Parathyroid adenoma (tissue), 2 donors: ENCODE results near the gene SLC4A7.

Experiments used
- H2AFZ ChIP-seq: fragments of 300-600 bp; sonication (generic); one replicate; pipeline ENCODE4 v1.7.0; 2017; ENCODE audit warnings: antibody characterized with exemption, mild to moderate bottlenecking
- H3K27ac ChIP-seq: fragments of 300-600 bp; sonication (generic); one replicate; pipeline ENCODE4 v1.7.0; 2017
- H3K27me3 ChIP-seq: fragments of 300-600 bp; sonication (generic); one replicate; pipeline ENCODE4 v1.7.0; 2017; ENCODE audit warnings: low read length; ENCODE audit not compliant: control insufficient read depth, insufficient read depth
- H3K36me3 ChIP-seq: fragments of 300-600 bp; sonication (generic); one replicate; pipeline ENCODE4 v1.7.0; 2017; ENCODE audit warnings: low read length; ENCODE audit not compliant: control insufficient read depth, insufficient read depth
- H3K4me1 ChIP-seq: fragments of 300-600 bp; sonication (generic); one replicate; pipeline ENCODE4 v1.7.0; 2017; ENCODE audit warnings: control low read depth
- H3K4me2 ChIP-seq: fragments of 300-600 bp; sonication (generic); one replicate; pipeline ENCODE4 v1.7.0; 2017; ENCODE audit warnings: low read length
- H3K4me3 ChIP-seq: fragments of 300-600 bp; sonication (generic); one replicate; pipeline ENCODE4 v1.7.0; 2017; ENCODE audit warnings: low read depth, low read length
- H3K79me2 ChIP-seq: fragments of 300-600 bp; sonication (generic); one replicate; pipeline ENCODE4 v1.7.0; 2017; ENCODE audit warnings: control low read depth
- H3K9ac ChIP-seq: fragments of 300-600 bp; sonication (generic); one replicate; pipeline ENCODE4 v1.7.0; 2017; ENCODE audit warnings: mild to moderate bottlenecking
- H3K9me3 ChIP-seq: fragments of 300-600 bp; sonication (generic); one replicate; pipeline ENCODE4 v1.7.0; 2017; ENCODE audit warnings: low read length; ENCODE audit not compliant: control insufficient read depth
- CTCF ChIP-seq: fragments of 300-600 bp; sonication (generic); IDR thresholded peaks from one replicate; pipeline ENCODE4 v1.7.0; 2017; ENCODE audit warnings: antibody characterized with exemption, mild to moderate bottlenecking
- donor health status: primary hyperparathyroidism.

Gene SLC4A7

GRCh38 chr3:27385504-27385903, 98.7 kb downstream of the SLC4A7 start:
- Histone ChIP-seq H3K27me3 (no peaks in the 10 kb centered on the region), H3K4me1 (no peaks in the 10 kb centered on the region), H3K36me3 (no peaks in the 10 kb centered on the region), H3K9ac (no peak overlapping the region), H3K79me2 (no peaks in the 10 kb centered on the region), H3K27ac (no peak overlapping the region), H3K4me3 (no peak overlapping the region), H3K9me3 (no peaks in the 10 kb centered on the region), H2AFZ (no peak overlapping the region), H3K4me2 (no peak overlapping the region)
- TF ChIP-seq CTCF, result no peak

DNA sequence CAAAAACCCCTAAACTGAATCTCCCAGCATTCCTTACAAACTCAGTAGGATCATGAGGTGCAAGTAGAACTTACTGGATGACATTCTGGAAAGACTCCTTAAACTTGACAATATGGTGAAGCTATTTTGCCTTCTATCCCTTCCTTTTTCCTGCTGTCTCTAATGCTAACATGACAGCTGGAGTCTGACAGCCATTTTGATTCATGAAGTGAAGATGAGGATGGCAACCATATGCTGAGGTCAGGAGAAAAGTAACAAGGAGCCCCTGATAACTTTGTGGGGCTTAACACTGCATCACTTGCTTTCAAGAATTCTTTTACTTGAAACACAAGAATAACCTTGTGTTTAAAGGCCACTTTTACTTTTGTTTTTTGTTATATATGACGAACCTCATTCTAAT, 100.0 kb downstream of the SLC4A7 start:
- no peak for TF ChIP-seq CTCF
- Histone ChIP-seq H3K9ac (no peak overlapping the region), H3K4me3 (no peak overlapping the region)

DNA sequence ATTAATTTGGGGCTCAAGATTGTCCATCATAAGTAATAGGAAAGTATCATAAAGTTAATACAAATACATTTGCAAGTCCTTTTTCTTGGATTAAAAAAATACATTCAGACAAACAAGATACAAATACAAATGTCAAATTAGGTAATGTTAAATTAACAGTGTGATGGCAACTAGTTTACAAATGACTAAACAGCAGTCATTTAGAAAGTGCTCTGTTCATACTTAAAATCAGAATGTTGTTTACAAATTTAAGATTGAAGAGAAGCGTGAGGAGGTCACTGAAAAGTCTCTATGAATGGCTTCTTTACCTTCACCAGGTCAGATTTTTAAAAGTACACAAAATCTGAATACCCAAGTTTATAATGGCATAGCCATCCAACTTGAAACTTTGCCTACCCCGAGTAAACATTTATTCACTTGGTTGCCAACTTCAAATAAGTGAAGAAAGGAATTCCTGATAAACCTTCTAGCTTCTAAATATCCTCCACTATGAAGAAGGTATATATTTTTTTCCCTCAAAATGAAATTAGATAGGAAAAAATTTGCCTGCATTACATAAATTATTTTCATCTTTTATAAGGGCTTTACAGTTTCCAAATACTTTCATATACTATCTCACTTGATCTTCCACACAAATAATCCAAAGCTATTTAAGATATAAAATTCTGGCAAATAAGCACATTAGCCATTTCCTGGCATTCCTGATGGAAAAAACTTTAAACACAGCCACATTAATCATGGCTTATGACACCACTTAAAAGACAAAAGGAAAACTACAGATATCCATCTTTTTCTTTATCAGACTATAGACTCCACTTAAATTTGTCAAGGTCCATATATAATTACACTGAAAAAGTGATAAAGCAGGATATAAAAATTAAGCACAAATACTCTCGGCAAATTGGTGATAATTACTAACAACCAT, 103.5 kb downstream of the SLC4A7 start:
- H3K4me2 ChIP-seq, result no peak overlapping the region
- no peaks in the 10 kb centered on the region for H3K36me3 ChIP-seq
- no peak overlapping the region for H3K27ac ChIP-seq
- no peak overlapping the region for H2AFZ ChIP-seq
- no peak overlapping the region for H3K4me3 ChIP-seq
- H3K4me1 ChIP-seq, result no peaks in the 10 kb centered on the region
- no peak overlapping the region for H3K9ac ChIP-seq
- no peak for TF ChIP-seq CTCF
- no peaks in the 10 kb centered on the region for H3K79me2 ChIP-seq
- H3K9me3 ChIP-seq, result no peaks in the 10 kb centered on the region
- H3K27me3 ChIP-seq, result no peaks in the 10 kb centered on the region

More for the DNA sequence above, 100.0 kb downstream of the SLC4A7 start:
- Histone ChIP-seq H3K4me2 (no peak overlapping the region), H3K36me3 (no peaks in the 10 kb centered on the region), H3K79me2 (no peaks in the 10 kb centered on the region), H3K27me3 (no peaks in the 10 kb centered on the region), H3K4me1 (no peaks in the 10 kb centered on the region), H2AFZ (no peak overlapping the region), H3K27ac (no peak overlapping the region), H3K9me3 (no peaks in the 10 kb centered on the region)

DNA sequence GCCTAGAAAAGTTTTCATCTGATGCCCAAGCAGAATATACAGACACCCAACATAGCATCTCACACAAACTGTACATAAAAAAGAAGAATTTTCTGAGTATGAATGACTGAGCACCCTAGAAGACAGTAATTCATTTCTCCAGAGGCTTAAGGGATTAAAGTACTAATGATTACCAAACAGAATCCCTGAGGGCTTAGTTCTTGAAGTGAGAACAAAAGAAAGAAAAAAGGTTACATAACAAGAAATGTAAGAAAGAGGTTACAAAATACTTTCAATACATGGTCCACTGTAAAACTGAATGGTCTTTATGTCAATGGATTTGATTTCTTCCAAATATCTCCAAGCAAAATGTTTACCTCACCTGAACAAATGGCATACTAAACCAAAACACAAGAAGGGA, 105.9 kb downstream of the SLC4A7 start:
- TF ChIP-seq CTCF, result no peak
- Histone ChIP-seq H3K27ac (no peak overlapping the region), H3K4me1 (no peaks in the 10 kb centered on the region), H3K4me3 (no peak overlapping the region), H3K4me2 (no peak overlapping the region), H3K27me3 (no peaks in the 10 kb centered on the region), H3K36me3 (no peaks in the 10 kb centered on the region), H2AFZ (no peak overlapping the region), H3K9ac (no peak overlapping the region), H3K9me3 (no peaks in the 10 kb centered on the region), H3K79me2 (no peaks in the 10 kb centered on the region)
